ENCODE data around the gene TKFC. TPM values are rescaled to one million over a fixed set of nuclear protein-coding genes. Genes with fewer than 3 reads are reported as not detected.

Gene TKFC
- total and polyA plus RNA-seq, 2 experiments from 2014 or later: 42.3 to 104 TPM

DNA sequence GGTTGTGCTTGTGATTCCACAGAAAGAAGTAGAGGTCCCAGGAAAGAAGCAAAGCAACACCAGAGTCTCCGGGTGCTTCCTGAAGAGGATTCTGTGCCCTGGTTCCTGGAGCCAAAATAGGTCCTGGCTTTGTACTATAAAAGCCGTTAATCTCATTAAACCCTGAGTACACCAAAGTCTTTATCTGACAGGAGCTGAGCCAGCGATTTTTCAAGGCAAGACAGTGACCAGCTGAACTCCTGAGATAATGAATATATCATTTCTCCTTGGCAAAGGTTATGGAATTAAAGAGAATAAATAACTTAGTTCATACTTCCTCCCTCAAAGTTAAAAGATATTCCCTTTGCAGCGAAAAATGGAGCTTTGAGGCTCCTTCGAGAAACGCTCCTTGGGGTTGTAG lies 34.4 kb downstream of the TKFC start:
- Histone ChIP-seq H3K27ac (no peak overlapping the region), H3K36me3 (replicated peaks; ENCODE audit: insufficient read depth, low read depth) (no peaks in the 10 kb centered on the region)

DNA sequence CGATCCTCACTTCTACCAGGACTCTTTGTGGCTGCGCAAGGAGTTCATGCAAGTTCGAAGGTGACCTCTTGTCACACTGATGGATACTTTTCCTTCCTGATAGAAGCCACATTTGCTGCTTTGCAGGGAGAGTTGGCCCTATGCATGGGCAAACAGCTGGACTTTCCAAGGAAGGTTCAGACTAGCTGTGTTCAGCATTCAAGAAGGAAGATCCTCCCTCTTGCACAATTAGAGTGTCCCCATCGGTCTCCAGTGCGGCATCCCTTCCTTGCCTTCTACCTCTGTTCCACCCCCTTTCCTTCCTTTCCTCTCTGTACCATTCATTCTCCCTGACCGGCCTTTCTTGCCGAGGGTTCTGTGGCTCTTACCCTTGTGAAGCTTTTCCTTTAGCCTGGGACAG lies 35.6 kb downstream of the TKFC start:
- Histone ChIP-seq H3K9me3 (ENCODE audit: low read depth) (no peaks in the 10 kb centered on the region), H3K9me2 (replicated peaks; ENCODE audit: insufficient read depth) (no peaks in the 10 kb centered on the region), H4K20me1 (ENCODE audit: insufficient read depth, poor library complexity, severe bottlenecking) (no peaks in the 10 kb centered on the region), H2AFZ (no peak overlapping the region), H3K4me1 (ENCODE audit: insufficient read depth) (no peaks in the 10 kb centered on the region), H3K27ac (no peak overlapping the region), H3K27me3 (no peaks in the 10 kb centered on the region), H3K79me2 (peaks cover 6% of the 10 kb centered on the region), H3K4me2 (no peak overlapping the region), H3K36me3 (replicated peaks; ENCODE audit: insufficient read depth, low read depth) (no peaks in the 10 kb centered on the region), H3K4me3 (no peak overlapping the region)
- DNase-seq (ENCODE audit: low spot score): no peak
- WGBS (ENCODE audit: low lambda C conversion rate, missing lambda C conversion rate): 97% methylated on average over 7 of the region's 7 CpGs
- TF ChIP-seq, protein P1, sequence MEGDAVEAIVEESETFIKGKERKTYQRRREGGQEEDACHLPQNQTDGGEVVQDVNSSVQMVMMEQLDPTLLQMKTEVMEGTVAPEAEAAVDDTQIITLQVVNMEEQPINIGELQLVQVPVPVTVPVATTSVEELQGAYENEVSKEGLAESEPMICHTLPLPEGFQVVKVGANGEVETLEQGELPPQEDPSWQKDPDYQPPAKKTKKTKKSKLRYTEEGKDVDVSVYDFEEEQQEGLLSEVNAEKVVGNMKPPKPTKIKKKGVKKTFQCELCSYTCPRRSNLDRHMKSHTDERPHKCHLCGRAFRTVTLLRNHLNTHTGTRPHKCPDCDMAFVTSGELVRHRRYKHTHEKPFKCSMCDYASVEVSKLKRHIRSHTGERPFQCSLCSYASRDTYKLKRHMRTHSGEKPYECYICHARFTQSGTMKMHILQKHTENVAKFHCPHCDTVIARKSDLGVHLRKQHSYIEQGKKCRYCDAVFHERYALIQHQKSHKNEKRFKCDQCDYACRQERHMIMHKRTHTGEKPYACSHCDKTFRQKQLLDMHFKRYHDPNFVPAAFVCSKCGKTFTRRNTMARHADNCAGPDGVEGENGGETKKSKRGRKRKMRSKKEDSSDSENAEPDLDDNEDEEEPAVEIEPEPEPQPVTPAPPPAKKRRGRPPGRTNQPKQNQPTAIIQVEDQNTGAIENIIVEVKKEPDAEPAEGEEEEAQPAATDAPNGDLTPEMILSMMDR (IDR thresholded peaks at IDR 0.05; ENCODE audit: poor library complexity): no peak
- TF ChIP-seq EZH2phosphoT487 (IDR thresholded peaks at IDR 0.05; ENCODE audit: low read depth, severe bottlenecking, unreplicated experiment) (no peak), EZH2 (IDR thresholded peaks at IDR 0.05; ENCODE audit: borderline replicate concordance) (no peak)

More for the DNA sequence above, 34.4 kb downstream of the TKFC start:
- no peaks in the 10 kb centered on the region for H3K9me3 ChIP-seq (ENCODE audit: low read depth)
- no peak overlapping the region for H3K4me3 ChIP-seq
- no peak overlapping the region for H3K4me2 ChIP-seq
- 85% methylated on average over 6 of the region's 6 CpGs for WGBS (ENCODE audit: low lambda C conversion rate, missing lambda C conversion rate)
- H3K4me1 ChIP-seq (ENCODE audit: insufficient read depth): peaks cover 9% of the 10 kb centered on the region
- H4K20me1 ChIP-seq (ENCODE audit: insufficient read depth, poor library complexity, severe bottlenecking): no peaks in the 10 kb centered on the region
- H3K79me2 ChIP-seq: peaks cover 18% of the 10 kb centered on the region
- TF ChIP-seq EZH2phosphoT487 (IDR thresholded peaks at IDR 0.05; ENCODE audit: low read depth, severe bottlenecking, unreplicated experiment) (no peak), EZH2 (IDR thresholded peaks at IDR 0.05; ENCODE audit: borderline replicate concordance) (no peak)
- TF ChIP-seq, protein P1 (IDR thresholded peaks at IDR 0.05; ENCODE audit: poor library complexity): no peak
- no peaks in the 10 kb centered on the region for H3K27me3 ChIP-seq
- H3K9me2 ChIP-seq (replicated peaks; ENCODE audit: insufficient read depth): no peaks in the 10 kb centered on the region
- no peak overlapping the region for H2AFZ ChIP-seq
- DNase-seq (ENCODE audit: low spot score): no peak

DNA sequence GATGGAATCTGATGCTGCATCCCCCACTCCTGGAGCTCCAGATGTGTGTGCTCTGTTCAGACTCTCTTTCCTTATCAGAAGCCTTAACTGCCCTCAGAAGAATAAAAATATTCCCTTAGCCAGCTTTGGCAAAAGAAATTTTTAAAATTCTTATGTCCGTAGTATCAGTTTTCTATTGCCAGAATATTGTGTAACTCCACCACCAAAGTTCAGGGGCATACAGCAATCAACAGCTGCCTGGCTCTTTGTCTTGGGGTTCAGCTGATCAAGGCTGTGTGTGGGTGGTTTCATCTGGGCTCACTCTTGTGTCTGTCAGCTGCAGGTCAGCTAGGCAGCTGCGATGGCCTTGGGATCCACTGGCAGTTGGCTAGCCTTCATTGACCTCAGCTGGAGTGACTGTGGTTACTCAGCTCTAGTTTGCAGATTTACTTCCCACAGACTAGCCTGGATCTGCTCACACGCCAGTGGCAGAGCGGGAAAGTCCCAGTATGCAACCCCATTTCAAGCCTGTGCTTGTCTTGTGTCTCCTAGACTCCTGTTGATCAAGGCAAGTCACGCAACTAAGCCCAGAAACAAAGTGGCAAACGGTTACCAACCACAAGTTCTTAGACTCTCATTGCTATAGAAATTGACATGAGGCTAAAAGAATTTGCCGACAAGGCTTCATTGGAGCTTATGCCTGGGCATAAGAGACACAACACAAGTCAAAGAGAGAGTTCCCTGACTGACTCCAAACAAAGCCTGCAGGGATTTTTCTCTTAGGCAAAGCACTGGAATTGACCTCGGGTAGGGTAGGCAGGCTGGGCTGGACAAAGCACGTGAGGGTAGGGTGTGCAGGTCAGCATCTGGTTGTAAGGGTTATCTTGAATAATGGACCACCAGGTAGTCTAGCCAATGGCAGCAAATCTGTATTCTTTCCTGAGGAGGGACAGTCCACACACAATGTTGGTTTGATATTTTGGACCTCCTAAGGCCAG lies 36.6 kb downstream of the TKFC start:
- TF ChIP-seq, protein P1 (IDR thresholded peaks at IDR 0.05; ENCODE audit: poor library complexity): no peak
- TF ChIP-seq EZH2 (IDR thresholded peaks at IDR 0.05; ENCODE audit: borderline replicate concordance) (no peak), EZH2phosphoT487 (IDR thresholded peaks at IDR 0.05; ENCODE audit: low read depth, severe bottlenecking, unreplicated experiment) (no peak)
- H3K4me3 ChIP-seq: no peak overlapping the region
- no peaks in the 10 kb centered on the region for H4K20me1 ChIP-seq (ENCODE audit: insufficient read depth, poor library complexity, severe bottlenecking)
- H3K9me3 ChIP-seq (ENCODE audit: low read depth): no peaks in the 10 kb centered on the region
- H3K79me2 ChIP-seq: no peaks in the 10 kb centered on the region
- no peak for DNase-seq (ENCODE audit: low spot score)
- H3K27ac ChIP-seq: peak overlapping the region; percentile 1
- no peaks in the 10 kb centered on the region for H3K36me3 ChIP-seq (replicated peaks; ENCODE audit: insufficient read depth, low read depth)
- no peaks in the 10 kb centered on the region for H3K9me2 ChIP-seq (replicated peaks; ENCODE audit: insufficient read depth)
- no peaks in the 10 kb centered on the region for H3K4me1 ChIP-seq (ENCODE audit: insufficient read depth)
- no peak overlapping the region for H3K4me2 ChIP-seq
- H2AFZ ChIP-seq: no peak overlapping the region
- no peaks in the 10 kb centered on the region for H3K27me3 ChIP-seq
- 95% methylated on average over 9 of the region's 9 CpGs for WGBS (ENCODE audit: low lambda C conversion rate, missing lambda C conversion rate)

Measured in hepatocyte (in vitro differentiated cells).